HG03108 (cell line): Measurements from ENCODE around the gene TEC.
"Not testable (repeated sequence)": the region's sequence is repeated elsewhere in the genome, so short reads cannot be mapped to it uniquely, and the experiment has no call there.

Source experiments
- ATAC-seq: cut with Tn5 transposase; IDR thresholded peaks from one replicate; pipeline ENCODE4 v1.9.1; 2021; ENCODE audit warnings: moderate library complexity; ENCODE audit not compliant: unreplicated experiment

Gene TEC

DNA sequence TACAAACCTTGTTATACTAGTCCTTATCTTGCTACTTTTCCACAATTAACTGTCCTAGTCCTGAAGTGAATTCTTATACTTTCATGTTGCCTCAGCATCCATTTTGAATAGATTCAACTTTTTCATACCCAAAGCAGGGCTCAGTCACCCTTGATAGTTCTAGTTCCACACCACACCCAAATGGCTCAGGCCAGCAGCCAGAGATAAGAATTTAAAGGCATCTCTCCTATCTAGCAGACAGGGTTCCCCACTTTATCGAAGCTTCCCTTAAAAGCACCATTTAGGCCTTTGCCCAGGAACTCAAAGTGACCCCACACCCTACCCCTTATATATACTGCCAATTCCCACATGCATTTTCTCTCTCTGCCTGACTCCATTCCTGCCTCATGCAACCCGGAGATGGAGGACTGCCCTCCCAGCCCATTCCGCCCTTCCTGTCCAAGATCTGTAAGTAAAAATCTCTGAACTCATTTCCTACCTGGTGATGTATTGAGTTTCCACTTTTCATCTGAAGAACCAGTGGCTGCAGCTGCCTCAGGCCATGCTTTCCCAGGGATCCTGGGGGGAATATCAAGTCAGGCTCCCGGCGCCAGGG is 71.9 kb downstream of the TEC start:
- ATAC-seq = no peak

DNA sequence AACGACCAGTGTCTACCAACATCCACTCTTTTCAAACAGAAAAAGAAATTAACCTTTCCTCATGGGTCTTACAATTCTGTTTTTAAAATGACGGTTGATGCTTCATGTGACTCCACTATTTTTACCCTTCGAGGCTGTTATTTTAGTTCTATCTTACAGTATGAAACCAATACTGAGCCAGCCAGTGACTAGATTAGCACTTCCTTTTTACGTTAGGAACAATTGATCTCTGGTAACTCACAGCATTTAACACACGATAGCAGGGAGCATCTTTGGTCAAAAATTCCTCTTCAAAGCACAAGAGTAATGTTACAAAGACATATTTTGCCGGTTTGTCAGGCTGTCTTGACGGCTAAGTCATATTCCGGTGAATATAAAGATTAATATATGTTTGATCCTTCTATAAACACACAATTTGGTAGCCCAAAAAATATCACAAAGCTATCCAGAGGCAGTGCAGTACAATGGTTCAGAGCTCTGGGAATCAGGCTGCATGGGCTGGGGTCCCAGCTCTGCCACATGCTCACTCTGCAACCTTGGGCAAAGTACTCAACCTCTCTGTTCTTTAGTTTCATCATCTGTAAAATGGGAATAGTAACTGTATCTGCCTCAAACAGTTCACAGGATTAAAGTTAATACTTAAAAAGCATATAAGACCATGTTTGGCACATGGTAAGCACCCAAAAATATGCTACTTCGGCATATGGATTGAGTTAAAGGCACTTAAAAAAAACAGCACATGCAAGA is 72.7 kb downstream of the TEC start:
- peak; percentile 50 for ATAC-seq

- ATAC-seq = no peak
These were observed 73.8 kb downstream of the TEC start for GRCh38 chr4:48195853-48196252.

DNA sequence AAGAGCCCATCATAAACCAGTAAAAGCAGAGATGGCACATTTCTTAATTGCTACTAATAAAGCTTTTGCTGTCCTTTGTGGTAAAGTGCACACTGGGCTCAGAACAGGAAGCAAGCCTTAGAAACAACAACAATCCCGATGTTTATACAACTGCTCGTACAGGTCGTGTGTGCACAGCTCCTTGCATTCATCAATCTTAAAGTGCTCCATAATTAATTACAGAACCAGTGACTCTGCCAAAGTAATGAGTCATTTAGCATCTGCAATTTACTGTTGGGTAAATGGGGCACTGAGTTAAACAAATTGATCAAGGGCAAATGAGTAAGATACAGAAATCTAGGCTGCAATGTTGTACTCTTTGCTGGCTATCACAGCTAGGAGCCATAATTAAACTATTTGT is 74.3 kb downstream of the TEC start:
- no peak for ATAC-seq

GRCh38 chr4:48194971-48195370 is 74.7 kb downstream of the TEC start:
- ATAC-seq = no peak

- ATAC-seq = no peak
These were observed 75.6 kb downstream of the TEC start for GRCh38 chr4:48193921-48194468.

- no peak for ATAC-seq
These were observed 76.4 kb downstream of the TEC start for GRCh38 chr4:48193096-48193836.

GRCh38 chr4:48191758-48192157 is 77.9 kb downstream of the TEC start:
- no peak for ATAC-seq

DNA sequence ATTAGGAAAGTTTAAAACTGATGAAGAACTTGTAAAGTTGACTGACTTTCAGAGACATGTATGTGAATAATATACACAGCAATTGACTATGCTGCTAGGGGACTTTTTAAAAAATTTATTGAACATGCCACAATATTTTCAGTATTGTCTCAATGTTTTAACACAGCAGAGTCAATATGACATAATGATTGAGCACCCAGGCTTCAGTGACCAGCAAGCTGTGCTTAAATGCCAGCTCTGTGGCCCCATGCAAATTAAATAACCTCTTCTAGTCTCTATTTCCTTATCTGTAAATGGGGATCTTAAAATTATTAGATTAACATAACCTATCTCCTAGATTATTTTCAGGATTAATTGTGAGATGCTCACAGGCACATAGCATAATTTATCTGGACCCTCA is 78.8 kb downstream of the TEC start:
- ATAC-seq = peak; percentile 42

- no peak for ATAC-seq
These were observed 79.9 kb downstream of the TEC start for GRCh38 chr4:48189731-48190130.

GRCh38 chr4:48188390-48188789 is 81.2 kb downstream of the TEC start:
- no peak for ATAC-seq

GRCh38 chr4:48187813-48188212 is 81.8 kb downstream of the TEC start:
- ATAC-seq = no peak

- not testable (repeated sequence) for ATAC-seq
These were observed 82.6 kb downstream of the TEC start for GRCh38 chr4:48187066-48187465.

GRCh38 chr4:48186394-48186793 is 83.2 kb downstream of the TEC start:
- ATAC-seq = not testable (repeated sequence)

- no peak for ATAC-seq
These were observed 84.8 kb downstream of the TEC start for GRCh38 chr4:48184882-48185281.

DNA sequence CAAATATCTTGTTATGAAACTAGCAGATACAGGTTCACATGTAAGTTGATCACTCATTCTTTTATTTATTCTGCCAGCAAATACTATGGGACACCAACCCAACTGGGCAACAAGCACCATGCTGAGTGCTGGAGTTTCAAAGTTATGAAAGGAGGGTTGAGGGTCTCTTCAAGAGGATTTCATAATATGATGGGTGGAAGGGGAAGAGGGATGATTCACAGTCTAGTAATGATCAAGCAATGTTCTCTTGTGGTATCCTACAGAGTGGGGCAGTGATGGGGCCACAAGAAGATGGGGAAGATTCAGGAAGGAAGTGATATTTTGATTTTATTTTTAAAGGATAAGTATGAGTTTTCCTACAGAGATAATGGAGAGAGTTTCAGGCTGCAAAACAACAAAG is 89.4 kb downstream of the TEC start:
- ATAC-seq = no peak

DNA sequence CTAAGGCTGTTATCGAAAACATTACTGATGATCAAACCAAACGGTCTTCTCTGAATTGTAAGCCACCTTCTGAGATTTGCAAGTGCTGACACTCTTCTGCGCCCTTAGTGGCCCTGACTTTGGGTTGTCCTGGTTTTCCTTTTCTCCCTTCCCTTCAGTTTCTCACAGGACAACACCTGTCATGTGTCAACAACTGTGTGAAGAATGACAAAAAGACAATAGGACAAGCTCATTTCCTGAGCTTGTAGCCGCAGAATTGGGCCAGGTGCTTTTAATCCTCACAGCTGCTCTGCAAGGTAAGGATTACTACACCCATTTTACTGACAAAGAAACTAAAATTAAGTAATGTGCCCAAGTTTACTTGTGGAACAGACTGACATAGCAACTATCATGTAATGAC is 90.7 kb downstream of the TEC start:
- no peak for ATAC-seq

- no peak for ATAC-seq
These were observed 93.8 kb downstream of the TEC start for GRCh38 chr4:48175806-48176205.

GRCh38 chr4:48175328-48175727 is 94.3 kb downstream of the TEC start:
- no peak for ATAC-seq

- ATAC-seq = peak; percentile 80
These were observed 96.3 kb downstream of the TEC start for GRCh38 chr4:48173056-48173991.

DNA sequence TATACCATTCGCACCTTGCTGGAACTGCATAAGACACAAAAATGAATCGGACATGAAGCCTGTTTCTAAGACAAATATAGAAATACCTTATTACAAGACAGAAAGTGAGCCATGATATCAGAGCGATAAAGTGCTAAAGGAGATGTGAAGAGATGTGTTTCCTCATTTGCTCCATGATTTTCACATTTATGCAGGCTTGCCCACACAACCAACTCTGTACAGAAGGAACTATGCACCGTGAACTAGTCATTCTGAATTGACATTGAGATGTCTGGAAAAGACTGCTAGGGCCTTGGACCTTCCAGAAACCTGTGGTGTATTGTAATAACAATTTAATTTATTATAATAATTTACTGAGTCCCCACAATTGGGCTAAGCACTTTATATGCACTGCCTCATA is 97.0 kb downstream of the TEC start:
- no peak for ATAC-seq
